Gastrocnemius medialis (tissue), 4 donors: ENCODE measurements around the gene CFAP221. TPM values are rescaled to one million over a fixed set of nuclear protein-coding genes. Genes with fewer than 3 reads are reported as not detected.
A peak's percentile ranks its signal among the peaks of the same experiment; 100 is the strongest.

Experiments
- ATAC-seq, 2 donors: fragments of 150-250 bp; one replicate each; pipeline ENCODE4 v1.9.1; 2016
- DNase-seq, 2 donors: peaks; one replicate each; pipeline ENCODE4 v3.0.0-alpha.2; 2019
- H3K27ac ChIP-seq, 4 donors: fragments of 200-600 bp; sonication (generic); 1 replicate in 1 of 4; 2 replicates in 3 of 4; pipeline ENCODE4 v1.5.1; 2016 to 2018; ENCODE audit warnings: mild to moderate bottlenecking in 2 of 4, moderate library complexity in 1 of 4
- H3K27me3 ChIP-seq, 3 donors: fragments of 200-600 bp; sonication (generic) in 2 of 3; 1 replicate in 1 of 3; 2 replicates in 2 of 3; pipeline versions ENCODE4 v1.5.1 to v1.6.0; 2016 to 2019; ENCODE audit warnings: mild to moderate bottlenecking in 1 of 3, moderate library complexity in 1 of 3
- H3K36me3 ChIP-seq, 2 donors: fragments of 200-600 bp; sonication (generic) in 1 of 2; one replicate each; pipeline ENCODE4 v1.5.1; 2017 to 2018
- H3K4me1 ChIP-seq, 2 donors: fragments of 200-600 bp; sonication (generic) in 1 of 2; one replicate each; pipeline ENCODE4 v1.5.1; 2016 to 2017; ENCODE audit warnings: mild to moderate bottlenecking in 2 of 2
- H3K4me3 ChIP-seq, 4 donors: fragments of 200-600 bp; sonication (generic) in 3 of 4; 1 replicate in 1 of 4; 2 replicates in 3 of 4; pipeline ENCODE4 v1.5.1; 2016 to 2019; ENCODE audit warnings: mild to moderate bottlenecking in 2 of 4
- H3K9me3 ChIP-seq, 3 donors: fragments of 200-600 bp; sonication (generic) in 2 of 3; 1 replicate in 1 of 3; 2 replicates in 2 of 3; pipeline ENCODE4 v1.5.1; 2016 to 2019
- CTCF ChIP-seq, 5 experiments: fragments of 450-650 bp in 3 of 5; fragments of 200-600 bp in 2 of 5; sonication (generic) in 2 of 5; IDR thresholded peaks in 4 of 5; conservative IDR thresholded peaks in 1 of 5; 1 replicate in 4 of 5; 2 replicates in 1 of 5; pipeline ENCODE4 v1.5.1; 2016 to 2019; ENCODE audit warnings: antibody characterized with exemption in 5 of 5, mild to moderate bottlenecking in 3 of 5, moderate library complexity in 3 of 5
- POLR2A ChIP-seq, 2 donors: fragments of 450-650 bp; IDR thresholded peaks; one replicate each; pipeline ENCODE4 v1.6.1; 2017; ENCODE audit warnings: antibody characterized with exemption in 2 of 2, mild to moderate bottlenecking in 2 of 2, moderate library complexity in 2 of 2
- in situ Hi-C, 4 donors: fragments of 200-750 bp; cut with MboI; loops; one replicate each; pipeline versions ENCODE4 v1.15.0 to v1.8.0; 2017; ENCODE audit warnings: low sequenced_read_pairs in 4 of 4
- intact Hi-C: fragments of 100-400 bp; cut with DNase I; formaldehyde crosslinking; loops from one replicate; pipeline ENCODE4 v1.15.1; 2023; ENCODE audit warnings: low total_unique reads
- total RNA-seq, 4 donors: library from RNA; depleted of rRNA; stranded (reverse); fragments of >200 nt; gene quantifications; one replicate each; pipeline versions ENCODE4 v1.1.0 to v1.2.3, GENCODE V29; 2016

Gene CFAP221
- total RNA-seq, 4 donors from 2014 or later: not detected

- Histone ChIP-seq H3K27ac (no peak overlapping the region), H3K4me1 (no peaks in the 10 kb centered on the region), H3K4me3 (no peak overlapping the region), H3K36me3 (no peaks in the 10 kb centered on the region), H3K9me3 (no peaks in the 10 kb centered on the region), H3K27me3 (no peaks in the 10 kb centered on the region)
- DNase-seq (peak in 1 of 2 donors; percentile 46), ATAC-seq (peak; percentile 70 to 78)
- no peak for TF ChIP-seq POLR2A (IDR thresholded peaks at IDR 0.05)
- no peak for TF ChIP-seq CTCF (IDR thresholded peaks at IDR 0.05 in 4 of 5, conservative IDR thresholded peaks at IDR 0.05 in 1 of 5)
- intact Hi-C loops: no loop called here
- in situ Hi-C loops: no loop called here
Measured at GRCh38 chr2:119691189-119691588, 146.9 kb downstream of the CFAP221 start.

DNA sequence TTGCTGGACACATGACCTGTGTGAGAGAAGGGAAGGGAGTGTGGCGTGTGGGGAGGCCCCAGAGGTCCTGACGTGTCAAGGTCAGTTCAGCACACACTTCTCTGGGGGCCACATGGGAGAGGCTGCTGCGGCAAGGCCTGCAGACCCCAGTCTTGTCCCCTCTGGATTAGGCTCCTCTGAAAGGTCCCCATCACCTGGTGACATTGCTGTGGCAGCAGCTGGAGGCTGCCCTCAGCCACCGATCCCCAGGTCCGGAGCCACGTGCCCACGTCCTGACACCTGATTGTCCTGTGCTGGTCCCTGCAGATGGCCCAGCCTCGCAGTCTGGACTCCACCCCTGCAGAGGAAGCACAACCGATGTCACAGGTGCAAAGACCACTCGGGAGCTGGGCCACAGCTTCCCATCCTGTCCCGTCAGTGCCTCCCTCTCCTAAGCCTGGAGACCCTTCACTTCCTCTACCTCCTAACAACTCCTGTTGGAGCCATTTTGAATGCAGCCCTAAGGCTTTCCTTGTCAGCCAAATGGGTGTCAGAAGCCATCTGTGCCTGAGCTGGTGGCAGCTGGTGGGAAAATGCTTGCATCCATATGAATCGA, 147.5 kb downstream of the CFAP221 start:
- no peak for DNase-seq
- no peaks in the 10 kb centered on the region for H3K36me3 ChIP-seq

DNA sequence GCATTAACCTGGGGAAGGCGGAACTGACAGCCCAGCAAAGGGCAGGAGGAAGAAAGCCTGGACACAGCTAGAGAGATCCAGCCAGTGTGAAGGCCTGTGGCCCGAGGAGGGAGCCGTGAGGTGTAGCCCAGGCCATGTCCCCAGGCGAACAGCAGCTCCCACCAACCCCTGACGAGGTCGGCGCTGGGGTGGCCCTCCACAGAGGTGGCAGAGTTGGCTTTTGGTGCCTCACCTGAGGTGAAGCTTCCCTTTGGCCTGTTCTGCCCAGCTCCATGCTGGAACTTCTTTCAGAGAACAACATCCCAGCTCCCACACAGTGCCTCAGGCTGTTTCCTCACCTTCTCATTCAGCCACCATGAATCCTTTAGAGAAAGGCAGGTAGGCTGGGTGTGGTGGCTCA, 148.1 kb downstream of the CFAP221 start:
- TF ChIP-seq CTCF (IDR thresholded peaks at IDR 0.05 in 4 of 5, conservative IDR thresholded peaks at IDR 0.05 in 1 of 5) (no peak), POLR2A (IDR thresholded peaks at IDR 0.05) (no peak)
- in situ Hi-C loops: no loop called here
- H3K27me3 ChIP-seq: no peaks in the 10 kb centered on the region
- intact Hi-C loops: no loop called here
- peaks cover 0 to 4% of the 10 kb centered on the region in 2 donors for H3K4me1 ChIP-seq
- no peaks in the 10 kb centered on the region for H3K36me3 ChIP-seq
- ATAC-seq: no peak
- H3K9me3 ChIP-seq: no peaks in the 10 kb centered on the region
- H3K4me3 ChIP-seq: no peak overlapping the region
- no peak for DNase-seq
- no peak overlapping the region for H3K27ac ChIP-seq

More for the DNA sequence above, 147.5 kb downstream of the CFAP221 start:
- in situ Hi-C loops (no loop called here), intact Hi-C loops (no loop called here)
- no peak for TF ChIP-seq POLR2A (IDR thresholded peaks at IDR 0.05)
- TF ChIP-seq CTCF (IDR thresholded peaks at IDR 0.05 in 4 of 5, conservative IDR thresholded peaks at IDR 0.05 in 1 of 5): no peak
- Histone ChIP-seq H3K27me3 (no peaks in the 10 kb centered on the region), H3K9me3 (no peaks in the 10 kb centered on the region), H3K27ac (no peak overlapping the region), H3K4me3 (no peak overlapping the region), H3K4me1 (peaks cover 0 to 1% of the 10 kb centered on the region in 2 donors)
- no peak for ATAC-seq

DNA sequence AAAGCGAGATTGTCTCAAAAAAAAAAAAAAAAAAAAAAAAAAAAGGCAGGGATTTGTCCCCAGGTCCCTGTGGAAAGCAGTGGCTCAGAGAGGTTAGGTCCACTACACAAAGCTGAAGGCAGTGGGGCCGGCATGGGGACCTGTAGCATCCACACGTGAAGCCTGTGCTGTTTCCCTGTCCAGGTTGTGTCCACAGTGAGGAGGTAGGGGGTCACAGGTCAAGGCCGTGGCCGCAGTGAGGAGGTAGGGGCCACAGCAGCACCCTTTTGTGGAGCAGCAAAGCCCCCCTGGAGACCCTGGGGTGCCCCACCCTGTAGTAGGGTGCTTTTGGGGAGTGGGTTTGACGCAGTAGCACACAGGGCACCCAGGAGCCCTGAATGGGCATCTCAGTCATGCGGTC, 148.7 kb downstream of the CFAP221 start:
- Histone ChIP-seq H3K36me3 (no peaks in the 10 kb centered on the region), H3K4me3 (no peak overlapping the region), H3K9me3 (no peaks in the 10 kb centered on the region), H3K4me1 (peaks cover 0 to 4% of the 10 kb centered on the region in 2 donors), H3K27me3 (no peaks in the 10 kb centered on the region), H3K27ac (no peak overlapping the region)
- intact Hi-C loops (no loop called here), in situ Hi-C loops (no loop called here)
- no peak for ATAC-seq
- no peak for DNase-seq
- no peak for TF ChIP-seq CTCF (IDR thresholded peaks at IDR 0.05 in 4 of 5, conservative IDR thresholded peaks at IDR 0.05 in 1 of 5)
- no peak for TF ChIP-seq POLR2A (IDR thresholded peaks at IDR 0.05)

- no peak overlapping the region for H3K4me3 ChIP-seq
- TF ChIP-seq CTCF (IDR thresholded peaks at IDR 0.05 in 4 of 5, conservative IDR thresholded peaks at IDR 0.05 in 1 of 5) (no peak), POLR2A (IDR thresholded peaks at IDR 0.05) (no peak)
- peaks cover 0 to 4% of the 10 kb centered on the region in 2 donors for H3K4me1 ChIP-seq
- ATAC-seq (no peak), DNase-seq (no peak)
- H3K36me3 ChIP-seq: no peaks in the 10 kb centered on the region
- no peak overlapping the region for H3K27ac ChIP-seq
- intact Hi-C loops: no loop called here
- no peaks in the 10 kb centered on the region for H3K27me3 ChIP-seq
- no peaks in the 10 kb centered on the region for H3K9me3 ChIP-seq
- in situ Hi-C loops: no loop called here
Measured at GRCh38 chr2:119693567-119693966, 149.3 kb downstream of the CFAP221 start.
